ENCODE measurements around the gene C21orf58. TPM values are rescaled to one million over a fixed set of nuclear protein-coding genes. Genes with fewer than 3 reads are reported as not detected.

The C21orf58 gene
- 3.2 to 5.8 TPM (median 5.3 TPM) in 5 replicates for total RNA-seq (2022; extraction: Qiagen RNA extraction; ENCODE audit: low read depth)

GRCh38 chr21:46323710-46324389, at the start of gene C21orf58, which contains the start of gene PCNT:
TSS of gene C21orf58 (minus strand) at chr21:46323870. CDS start at chr21:46322738, 1,132 bp downstream.
TSS of gene PCNT (plus strand) at chr21:46324156. CDS start at chr21:46324229, 73 bp downstream.

GRCh38 chr21:46285761-46286647, 37.7 kb downstream of the C21orf58 start, which contains the start of gene YBEY:
TSS of gene YBEY (plus strand) at chr21:46286342. CDS start at chr21:46286914, 572 bp downstream.

GRCh38 chr21:46285206-46285661, 38.4 kb downstream of the C21orf58 start, which contains the start of gene MCM3AP:
TSS of gene MCM3AP (minus strand) at chr21:46285611. CDS start at chr21:46285286, 325 bp downstream.

Other genes with a start within 250 kb of the C21orf58 start
- gene COL6A2, start 225.8 kb downstream of the C21orf58 start, total RNA-seq (2022; extraction: Qiagen RNA extraction; ENCODE audit: low read depth), result 13.4 to 17.7 TPM (median 15.2 TPM) in 5 replicates
- not detected in 5 replicates for gene FTCD, start 168.3 kb downstream of the C21orf58 start, total RNA-seq (2022; extraction: Qiagen RNA extraction; ENCODE audit: low read depth)
- 0.06 TPM in 1 of 5 replicates, not detected in the others for gene SPATC1L, start 139.4 kb downstream of the C21orf58 start, total RNA-seq (2022; extraction: Qiagen RNA extraction; ENCODE audit: low read depth)
- gene LSS, start 95.1 kb downstream of the C21orf58 start, total RNA-seq (2022; extraction: Qiagen RNA extraction; ENCODE audit: low read depth), result 9.5 to 13.8 TPM (median 12.4 TPM) in 5 replicates
- gene MCM3AP, start 38.3 kb downstream of the C21orf58 start, total RNA-seq (2022; extraction: Qiagen RNA extraction; ENCODE audit: low read depth), result 29.4 to 43.0 TPM (median 40.0 TPM) in 5 replicates
- gene YBEY, start 37.5 kb downstream of the C21orf58 start, total RNA-seq (2022; extraction: Qiagen RNA extraction; ENCODE audit: low read depth), result 26.8 to 31.5 TPM (median 28.9 TPM) in 5 replicates
- gene PCNT, start 286 bp upstream of the C21orf58 start, total RNA-seq (2022; extraction: Qiagen RNA extraction; ENCODE audit: low read depth), result 11.1 to 15.1 TPM (median 13.4 TPM) in 5 replicates
- gene DIP2A, start 135.0 kb upstream of the C21orf58 start, total RNA-seq (2022; extraction: Qiagen RNA extraction; ENCODE audit: low read depth), result 8.4 to 13.3 TPM (median 10.9 TPM) in 5 replicates

All from A549 treated with RU486 at 1 μM for 4 hours (cell line).